GM18858 (cell line): ENCODE data around the gene TAX1BP1.

Source experiments
- ATAC-seq: cut with Tn5 transposase; IDR thresholded peaks from one replicate; pipeline ENCODE4 v1.9.1; 2021; ENCODE audit not compliant: unreplicated experiment

Gene TAX1BP1

DNA sequence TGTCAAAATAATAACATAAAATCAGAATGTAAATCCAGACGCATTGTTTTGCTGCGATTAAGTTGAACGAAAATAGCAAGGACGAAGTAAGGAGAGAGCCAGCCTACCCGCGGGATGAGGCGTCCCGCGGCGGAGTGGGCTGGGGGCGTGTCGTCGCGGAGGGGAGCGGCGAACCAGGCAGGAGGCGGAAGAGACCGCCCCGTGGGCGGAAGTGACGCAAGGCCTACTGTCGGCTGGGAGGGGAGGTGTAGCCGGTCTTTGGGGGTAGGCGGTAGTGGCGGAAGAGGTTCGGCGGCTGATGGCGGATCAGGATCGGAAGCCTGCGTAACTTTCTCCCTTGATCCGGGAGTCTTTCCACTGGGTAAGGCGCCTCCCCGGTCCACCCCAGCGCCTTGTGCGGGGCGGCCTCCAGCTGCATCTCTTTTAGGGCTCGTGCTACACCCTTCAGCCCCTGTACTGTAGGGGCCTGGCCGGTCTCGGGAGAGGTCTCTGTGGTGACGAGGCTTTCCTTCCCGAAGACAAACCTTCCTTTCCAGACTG is at the start of gene TAX1BP1:
TSS of gene TAX1BP1 (plus strand) at position 254 of the 540 bp plus-strand sequence. CDS start 8,363 bp downstream, outside the sequence.
- peak; percentile 87 for ATAC-seq

DNA sequence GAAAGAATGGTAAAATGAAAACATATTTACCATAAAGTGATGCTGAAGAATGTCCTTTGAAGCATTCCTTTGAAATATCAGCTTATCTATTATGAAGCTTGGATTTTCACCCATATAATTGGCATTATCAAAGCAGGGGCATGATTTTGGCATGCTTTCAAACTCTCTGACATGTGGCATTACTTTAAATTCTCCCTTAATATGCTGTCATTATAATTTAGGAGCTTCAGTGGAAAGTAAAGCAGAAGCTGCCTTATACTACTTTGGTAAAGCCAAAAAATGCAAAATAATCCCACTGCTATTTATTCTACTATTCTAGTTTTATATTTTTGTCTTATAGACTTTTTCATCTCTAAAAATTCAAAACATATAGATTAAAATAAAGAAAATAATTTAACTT is 49.3 kb upstream of the TAX1BP1 start:
- no peak for ATAC-seq

- no peak for ATAC-seq
These were observed 46.2 kb upstream of the TAX1BP1 start for GRCh38 chr7:27693794-27694193.

DNA sequence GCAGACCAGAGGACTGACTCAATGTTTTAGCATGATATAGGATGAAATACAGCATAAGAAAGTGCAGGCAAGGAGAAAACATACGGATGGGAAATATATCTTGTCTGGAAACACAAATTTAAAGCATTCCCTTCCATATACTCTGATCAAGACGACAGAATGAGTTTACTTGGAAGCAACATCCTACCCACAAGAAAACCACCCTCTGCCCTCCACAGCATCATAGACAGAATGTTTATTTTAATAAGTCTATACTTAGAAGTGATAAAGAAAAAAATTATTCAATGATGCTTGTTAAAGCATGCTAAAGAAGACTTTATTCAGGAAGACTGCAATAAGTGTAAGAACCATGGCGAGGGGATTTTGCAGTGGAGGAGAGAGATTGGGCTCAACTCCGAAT is 44.9 kb upstream of the TAX1BP1 start:
- no peak for ATAC-seq

GRCh38 chr7:27697861-27698430 is 42.0 kb upstream of the TAX1BP1 start:
- no peak for ATAC-seq

GRCh38 chr7:27699751-27700150 is 40.2 kb upstream of the TAX1BP1 start:
- no peak for ATAC-seq

DNA sequence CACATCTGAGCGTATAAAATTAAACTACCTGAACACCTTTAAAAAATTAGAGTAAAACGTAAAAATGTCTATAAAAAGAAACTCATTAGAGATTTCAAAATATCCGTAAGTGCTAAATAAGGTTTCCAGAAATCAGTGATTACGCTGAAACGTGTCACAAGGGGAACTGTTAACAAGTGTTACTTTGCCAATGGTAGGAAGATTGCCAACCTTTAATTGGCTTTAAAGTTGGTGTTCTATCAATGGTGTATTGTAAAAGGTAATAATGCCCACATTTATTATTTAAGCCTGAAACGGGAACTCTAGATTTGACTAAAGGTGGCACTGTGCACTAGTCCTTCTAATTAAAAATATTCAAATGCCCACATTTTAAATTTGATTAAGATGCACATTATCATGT is 39.5 kb upstream of the TAX1BP1 start:
- ATAC-seq, result no peak

GRCh38 chr7:27703181-27703580 is 36.8 kb upstream of the TAX1BP1 start:
- ATAC-seq, result no peak

GRCh38 chr7:27704422-27705199 is 35.4 kb upstream of the TAX1BP1 start:
- ATAC-seq, result no peak

DNA sequence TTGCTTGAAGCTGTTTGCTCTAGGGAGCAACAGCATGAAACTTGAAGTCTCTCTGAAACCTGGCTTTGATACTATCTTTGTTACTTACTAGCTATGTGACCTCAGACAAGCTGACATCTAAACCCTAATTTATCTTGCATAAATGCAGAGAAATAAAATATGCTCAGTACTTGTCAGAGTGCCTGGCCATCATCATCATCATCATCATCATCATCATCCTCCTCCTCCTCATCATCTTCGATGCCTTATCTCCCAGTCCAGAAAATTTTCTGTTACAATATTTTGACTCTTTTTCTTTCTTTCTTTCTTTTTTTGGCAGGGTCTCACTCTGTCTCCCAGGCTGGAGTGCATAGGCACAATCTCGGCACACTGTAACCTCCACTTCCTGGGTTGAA is 34.8 kb upstream of the TAX1BP1 start:
- ATAC-seq, result no peak

DNA sequence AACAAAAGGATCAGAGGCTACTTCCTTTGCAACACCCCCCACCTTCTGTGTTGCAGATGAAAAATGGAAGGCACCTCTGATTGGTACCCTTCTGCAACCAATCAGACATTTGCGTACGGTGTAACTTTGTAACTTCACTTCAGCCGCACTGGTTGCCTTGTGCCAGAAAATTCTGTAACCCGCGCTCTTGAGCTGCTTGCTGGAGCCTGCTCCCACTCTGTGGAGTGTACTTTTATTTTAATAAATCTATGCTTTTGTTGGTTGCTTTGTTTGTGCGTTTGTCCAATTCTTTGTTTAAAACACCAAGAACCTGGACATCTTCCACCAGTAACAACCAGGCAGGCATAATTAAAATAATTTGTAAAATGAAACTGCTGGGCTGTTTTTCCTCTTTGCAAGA is 31.5 kb upstream of the TAX1BP1 start:
- no peak for ATAC-seq

GRCh38 chr7:27709137-27710075 is 30.6 kb upstream of the TAX1BP1 start:
- no peak for ATAC-seq

GRCh38 chr7:27712217-27712616 is 27.7 kb upstream of the TAX1BP1 start:
- ATAC-seq, result no peak

- ATAC-seq, result no peak
These were observed 25.0 kb upstream of the TAX1BP1 start for GRCh38 chr7:27714831-27715444.

DNA sequence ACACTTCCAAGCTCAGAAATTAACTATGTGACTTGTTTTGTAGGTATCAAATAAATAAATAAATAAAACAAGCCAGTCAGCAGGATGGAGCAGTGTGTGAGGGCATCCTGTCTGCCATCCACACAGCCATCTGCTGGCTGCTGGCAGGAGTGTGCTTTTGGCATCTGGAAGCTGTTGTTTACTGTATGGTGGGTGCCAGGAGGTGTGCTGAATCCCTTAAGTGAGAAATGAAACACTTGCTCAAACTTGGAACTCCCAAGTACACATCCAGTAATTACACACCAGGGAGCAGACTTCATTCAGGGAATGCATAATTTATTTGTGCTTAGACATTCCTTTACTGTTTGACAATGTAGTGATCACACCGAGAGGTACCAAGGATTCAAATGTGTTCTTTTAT is 16.9 kb upstream of the TAX1BP1 start:
- no peak for ATAC-seq

DNA sequence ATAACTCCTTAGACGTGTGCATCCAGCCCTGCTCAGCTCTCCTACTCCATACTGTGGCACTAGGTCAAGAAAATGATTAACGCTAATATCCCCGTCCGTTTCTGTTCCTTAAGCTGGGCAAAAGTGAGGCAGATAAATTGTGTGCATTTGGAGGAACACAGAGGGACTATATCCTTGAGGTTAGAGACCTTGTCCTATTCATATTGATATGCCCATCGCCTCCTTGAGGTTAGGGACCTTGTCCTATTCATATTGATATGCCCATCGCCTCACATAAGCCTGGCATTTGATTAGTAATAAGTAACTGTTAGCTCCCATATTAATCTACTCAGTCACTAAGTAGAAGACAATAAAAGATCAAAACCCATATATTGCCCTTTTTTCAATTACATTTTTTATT is 12.9 kb upstream of the TAX1BP1 start:
- no peak for ATAC-seq

GRCh38 chr7:27730112-27730511 is 9.8 kb upstream of the TAX1BP1 start:
- ATAC-seq, result no peak

- no peak for ATAC-seq
These were observed 5.4 kb upstream of the TAX1BP1 start for GRCh38 chr7:27734583-27734982.

- ATAC-seq, result no peak
These were observed 4.8 kb upstream of the TAX1BP1 start for GRCh38 chr7:27735165-27735564.

DNA sequence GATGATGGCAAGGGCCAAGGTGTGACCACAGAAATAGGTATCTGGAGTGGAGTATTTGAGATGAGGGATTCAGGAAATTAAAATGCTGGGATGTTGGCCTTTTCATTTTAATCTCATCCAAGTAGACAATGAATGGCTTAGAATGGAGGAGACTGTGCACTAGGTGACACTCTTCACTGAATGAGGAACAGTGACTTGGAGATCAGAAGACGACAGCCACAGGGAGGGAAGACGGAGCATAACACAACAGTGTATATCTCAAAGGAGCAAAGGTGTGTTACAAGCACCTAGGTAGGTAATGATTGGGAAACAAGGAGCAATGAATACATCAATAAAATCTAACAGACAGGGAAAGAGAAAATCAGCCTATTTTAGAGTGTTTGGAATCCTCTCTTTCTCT is 4.1 kb upstream of the TAX1BP1 start:
- ATAC-seq, result no peak

DNA sequence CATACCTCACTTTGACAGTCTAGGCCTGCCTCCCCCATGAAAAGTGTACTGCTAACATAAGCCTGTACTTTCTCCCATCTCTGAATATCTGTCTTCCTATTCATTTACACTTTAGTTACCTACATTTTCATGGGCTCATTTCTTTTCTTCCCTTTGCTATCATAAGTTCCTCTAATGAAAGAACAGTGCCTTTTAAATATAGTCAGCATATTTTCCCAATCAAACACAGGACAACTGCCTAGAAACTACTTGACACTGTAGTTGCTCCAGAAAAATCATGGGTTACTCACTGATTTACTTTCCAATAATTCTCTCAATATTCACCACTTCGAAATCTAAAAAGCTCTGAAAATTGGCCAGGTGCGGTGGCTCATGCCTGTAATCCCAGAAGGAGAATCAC is 2.8 kb upstream of the TAX1BP1 start:
- ATAC-seq, result no peak
